ENCODE measurements around the gene RING1. TPM values are rescaled to one million over a fixed set of nuclear protein-coding genes. Genes with fewer than 3 reads are reported as not detected.
A peak's percentile ranks its signal among the peaks of the same experiment; 100 is the strongest.

The RING1 gene
- total and polyA plus RNA-seq, 2 experiments from 2014 or later, result 12.7 to 35.8 TPM

- in situ Hi-C loops (cut with MboI), result no loop called here
- TF ChIP-seq EZH2 (IDR thresholded peaks at IDR 0.05; ENCODE audit: insufficient read depth, poor library complexity, severe bottlenecking) (no peak), EZH2phosphoT487 (IDR thresholded peaks at IDR 0.05; ENCODE audit: insufficient read depth, low read depth) (no peak)
Observed at GRCh38 chr6:33171016-33171879, 37.1 kb upstream of the RING1 start.

GRCh38 chr6:33171880-33172687, 36.2 kb upstream of the RING1 start:
- H3K9me3 ChIP-seq (ENCODE audit: low read depth), result no peaks in the 10 kb centered on the region
- no peaks in the 10 kb centered on the region for H3K27me3 ChIP-seq (replicated peaks; ENCODE audit: insufficient read depth)
- H3K36me3 ChIP-seq (ENCODE audit: low read depth), result no peaks in the 10 kb centered on the region
- no peak overlapping the region for H3K4me2 ChIP-seq (ENCODE audit: unreplicated experiment)
- in situ Hi-C loops (cut with MboI), result no loop called here
- H3F3A ChIP-seq (ENCODE audit: insufficient read depth), result no peaks in the 10 kb centered on the region
- H3K4me1 ChIP-seq (ENCODE audit: insufficient read depth), result no peaks in the 10 kb centered on the region
- no peaks in the 10 kb centered on the region for H3K9me2 ChIP-seq (ENCODE audit: insufficient read depth)
- WGBS, 2 experiments (ENCODE audit: low coverage in 1 of 2, low lambda C conversion rate in 2 of 2, missing lambda C conversion rate in 2 of 2), result 46 to 52% methylated on average over 7 to 8 of the region's 8 CpGs
- H3K79me2 ChIP-seq (ENCODE audit: insufficient read depth), result no peaks in the 10 kb centered on the region
- H3K27ac ChIP-seq, result no peak overlapping the region
- no peak for TF ChIP-seq EZH2phosphoT487 (IDR thresholded peaks at IDR 0.05; ENCODE audit: insufficient read depth, low read depth)
- TF ChIP-seq EZH2 (IDR thresholded peaks at IDR 0.05; ENCODE audit: insufficient read depth, poor library complexity, severe bottlenecking), result no peak
- no peak overlapping the region for H3K9ac ChIP-seq
- no peak overlapping the region for H3K4me3 ChIP-seq
- no peaks in the 10 kb centered on the region for H4K20me1 ChIP-seq (ENCODE audit: insufficient read depth)
- H2AFZ ChIP-seq, result no peak overlapping the region
- no peak for DNase-seq

More at GRCh38 chr6:33171016-33171879, 37.1 kb upstream of the RING1 start:
- Histone ChIP-seq H3K9me2 (ENCODE audit: insufficient read depth) (no peaks in the 10 kb centered on the region), H3F3A (ENCODE audit: insufficient read depth) (no peaks in the 10 kb centered on the region), H3K4me3 (no peak overlapping the region), H3K9me3 (ENCODE audit: low read depth) (no peaks in the 10 kb centered on the region), H3K36me3 (ENCODE audit: low read depth) (no peaks in the 10 kb centered on the region), H3K79me2 (ENCODE audit: insufficient read depth) (no peaks in the 10 kb centered on the region), H3K27me3 (replicated peaks; ENCODE audit: insufficient read depth) (no peaks in the 10 kb centered on the region), H3K27ac (no peak overlapping the region), H2AFZ (no peak overlapping the region), H4K20me1 (ENCODE audit: insufficient read depth) (no peaks in the 10 kb centered on the region), H3K4me2 (ENCODE audit: unreplicated experiment) (no peak overlapping the region), H3K9ac (no peak overlapping the region), H3K4me1 (ENCODE audit: insufficient read depth) (no peaks in the 10 kb centered on the region)
- no peak for DNase-seq
- WGBS, 2 experiments (ENCODE audit: low coverage in 1 of 2, low lambda C conversion rate in 2 of 2, missing lambda C conversion rate in 2 of 2), result 71 to 75% methylated on average over 11 of the region's 11 CpGs

GRCh38 chr6:33172688-33173534, 35.4 kb upstream of the RING1 start:
- Histone ChIP-seq H3K27me3 (replicated peaks; ENCODE audit: insufficient read depth) (no peaks in the 10 kb centered on the region), H2AFZ (no peak overlapping the region), H3K4me1 (ENCODE audit: insufficient read depth) (no peaks in the 10 kb centered on the region), H3F3A (ENCODE audit: insufficient read depth) (no peaks in the 10 kb centered on the region), H3K36me3 (ENCODE audit: low read depth) (no peaks in the 10 kb centered on the region), H3K27ac (no peak overlapping the region), H3K4me2 (ENCODE audit: unreplicated experiment) (no peak overlapping the region), H3K4me3 (no peak overlapping the region), H4K20me1 (ENCODE audit: insufficient read depth) (no peaks in the 10 kb centered on the region), H3K9ac (no peak overlapping the region), H3K9me3 (ENCODE audit: low read depth) (no peaks in the 10 kb centered on the region), H3K79me2 (ENCODE audit: insufficient read depth) (no peaks in the 10 kb centered on the region), H3K9me2 (ENCODE audit: insufficient read depth) (no peaks in the 10 kb centered on the region)
- peak; percentile 66 for DNase-seq
- WGBS, 2 experiments (ENCODE audit: low coverage in 1 of 2, low lambda C conversion rate in 2 of 2, missing lambda C conversion rate in 2 of 2), result 44 to 53% methylated on average over 15 to 16 of the region's 16 CpGs
- TF ChIP-seq EZH2 (IDR thresholded peaks at IDR 0.05; ENCODE audit: insufficient read depth, poor library complexity, severe bottlenecking), result no peak
- in situ Hi-C loops (cut with MboI), result no loop called here
